Stimulated activated naive CD8-positive, alpha-beta T cell treated with anti-CD3 and anti-CD28 coated beads, Interleukin-15, Interleukin-2, amounts not matched to agents 100 U/mL and 50 U/mL, for 24 hours (primary cell): ENCODE results near the gene CRYGS.
A peak's percentile ranks its signal among the peaks of the same experiment; 100 is the strongest.
"Not testable (repeated sequence)": the region's sequence is repeated elsewhere in the genome, so short reads cannot be mapped to it uniquely, and the experiment has no call there.

ENCODE experiments used
- ATAC-seq: fragments of 150-1000 bp; cut with Tn5 transposase; one replicate; pipeline ENCODE4 v1.10.0; 2021
- DNase-seq: peaks from one replicate; pipeline ENCODE4 v3.0.0; 2021

The CRYGS gene

GRCh38 chr3:186552408-186553031, 8.3 kb upstream of the CRYGS start:
- ATAC-seq (no peak), DNase-seq (no peak)

- DNase-seq (no peak), ATAC-seq (no peak)
These were observed 7.2 kb upstream of the CRYGS start for GRCh38 chr3:186551387-186551786.

GRCh38 chr3:186549497-186549896, 5.3 kb upstream of the CRYGS start:
- DNase-seq (no peak), ATAC-seq (no peak)

- DNase-seq, result no peak
- no peak for ATAC-seq
These were observed 3.3 kb downstream of the CRYGS start for GRCh38 chr3:186540835-186541226.

- peak; percentile 57 for ATAC-seq
- peak; percentile 82 for DNase-seq
These were observed 3.9 kb downstream of the CRYGS start for GRCh38 chr3:186540221-186540834.

DNA sequence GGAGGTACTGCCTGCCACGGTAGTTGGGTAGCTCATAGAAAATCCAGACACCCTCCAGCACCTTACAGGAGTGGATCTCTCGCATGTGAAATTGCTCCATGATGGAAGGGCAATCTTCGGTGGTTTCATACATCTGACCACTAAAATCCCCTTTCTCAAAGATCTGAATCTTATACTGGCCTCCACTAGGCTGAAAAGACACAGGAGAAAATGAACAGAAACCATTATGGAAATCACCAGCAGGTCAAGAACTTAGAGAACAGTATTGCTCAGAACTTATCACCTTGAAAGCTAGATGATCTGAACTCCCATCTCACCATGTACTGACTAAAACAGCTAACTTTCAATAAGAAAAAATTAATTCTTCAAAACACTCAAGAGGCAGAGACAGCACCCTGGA, 5.4 kb downstream of the CRYGS start:
- ATAC-seq, result peak; percentile 5
- DNase-seq, result no peak

- ATAC-seq (no peak), DNase-seq (no peak)
These were observed 7.0 kb downstream of the CRYGS start for GRCh38 chr3:186536883-186537844.

- ATAC-seq (peak; percentile 89), DNase-seq (peak; percentile 62)
These were observed 10.0 kb downstream of the CRYGS start for GRCh38 chr3:186534113-186534669.

DNA sequence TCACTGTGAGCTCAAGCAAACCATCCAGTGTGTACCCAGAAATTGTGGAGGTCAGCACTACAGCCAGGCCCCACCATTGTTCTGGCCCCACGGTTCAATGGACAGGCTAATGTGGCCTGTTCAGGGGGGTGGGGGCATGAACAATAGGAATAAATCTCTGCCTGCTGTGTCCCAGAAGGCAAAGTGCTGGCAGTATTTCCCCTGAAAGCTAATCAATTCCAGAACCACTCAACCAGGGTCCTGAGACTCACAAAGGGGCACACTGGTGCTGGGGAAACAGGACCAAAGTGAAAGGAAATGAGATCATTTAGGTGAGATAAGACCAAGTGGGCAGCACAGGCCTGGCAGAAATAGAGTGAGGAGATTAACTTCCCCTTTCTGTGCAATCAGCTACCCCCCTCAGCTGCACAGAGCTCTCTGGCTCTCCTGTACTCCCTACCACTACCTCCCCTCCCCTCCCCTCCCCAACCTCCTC, 11.5 kb downstream of the CRYGS start:
- DNase-seq (no peak), ATAC-seq (peak; percentile 20)

DNA sequence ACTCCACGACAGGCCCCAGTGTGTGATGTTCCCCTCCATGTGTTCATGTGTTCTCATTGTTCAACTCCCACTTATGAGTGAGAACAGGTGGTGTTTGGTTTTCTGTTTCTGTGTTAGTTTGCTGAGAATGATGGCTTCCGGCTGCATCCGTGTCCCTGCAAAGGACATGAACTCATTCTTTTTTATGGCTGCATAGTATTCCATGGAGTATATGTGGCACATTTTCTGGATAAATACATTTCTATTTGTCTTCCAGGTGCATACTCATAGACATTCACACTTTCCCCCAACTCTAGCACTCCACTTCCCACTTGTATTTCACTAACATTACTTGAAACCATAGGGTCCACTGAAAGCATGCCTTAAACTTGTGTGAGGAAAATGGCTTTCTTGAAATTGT, 12.5 kb downstream of the CRYGS start:
- not testable (repeated sequence) for ATAC-seq, DNase-seq

DNA sequence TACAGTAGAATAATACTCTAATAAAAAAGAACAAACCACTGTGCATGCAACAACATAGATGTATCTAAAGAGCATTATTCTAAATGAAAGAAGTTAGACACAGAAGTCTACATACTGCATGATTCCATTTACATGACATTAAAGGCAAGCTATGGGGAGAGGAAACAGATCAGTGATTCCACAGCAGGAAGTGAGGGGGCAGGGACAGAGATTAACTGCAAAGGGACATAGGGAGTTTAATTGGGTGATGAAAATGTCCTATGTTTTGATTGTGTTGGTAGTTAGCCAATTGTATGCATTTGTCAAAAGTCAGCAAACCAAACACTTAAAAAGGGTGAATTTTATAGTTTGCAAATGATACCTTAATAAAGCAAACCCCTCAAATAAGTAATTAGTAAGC, 13.8 kb downstream of the CRYGS start:
- ATAC-seq (no peak), DNase-seq (no peak)

DNA sequence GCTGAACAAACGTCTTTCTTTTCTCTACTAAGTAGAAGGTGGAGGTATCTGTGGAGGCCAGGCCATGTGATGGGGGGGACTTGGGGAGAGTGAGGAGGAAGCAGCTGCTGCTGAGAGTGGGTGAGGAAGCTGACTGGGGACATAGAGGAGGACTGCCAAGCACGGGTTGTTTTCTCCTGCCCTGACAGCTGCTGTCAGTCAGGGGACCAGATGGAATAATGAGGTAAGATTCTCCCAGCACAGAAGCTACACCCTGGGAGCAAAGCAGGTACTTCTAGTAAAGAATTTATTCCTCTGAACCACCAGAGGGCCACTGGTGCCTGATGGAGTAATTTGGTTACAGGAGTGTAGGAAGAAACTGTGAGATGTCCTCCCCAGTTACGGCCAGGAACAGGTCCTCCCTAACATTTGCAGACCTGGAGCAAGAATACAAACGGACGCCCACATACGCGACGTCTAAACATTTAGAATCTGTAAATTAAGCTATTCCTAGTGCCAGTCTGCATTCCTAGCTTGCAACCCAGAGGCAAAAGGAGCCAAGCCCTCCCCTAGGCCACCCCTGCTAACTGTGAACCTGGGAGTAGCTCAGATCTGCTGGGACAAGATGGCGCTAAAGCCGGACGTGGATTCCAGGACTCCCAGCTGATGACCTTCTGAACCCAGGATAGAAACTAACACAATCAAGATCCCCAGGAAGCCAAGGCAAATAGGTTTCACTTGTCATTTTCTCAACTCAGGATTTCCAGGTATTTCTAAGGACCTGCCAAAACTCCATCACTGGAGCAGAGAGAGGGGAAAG, 14.8 kb downstream of the CRYGS start:
- no peak for ATAC-seq

DNA sequence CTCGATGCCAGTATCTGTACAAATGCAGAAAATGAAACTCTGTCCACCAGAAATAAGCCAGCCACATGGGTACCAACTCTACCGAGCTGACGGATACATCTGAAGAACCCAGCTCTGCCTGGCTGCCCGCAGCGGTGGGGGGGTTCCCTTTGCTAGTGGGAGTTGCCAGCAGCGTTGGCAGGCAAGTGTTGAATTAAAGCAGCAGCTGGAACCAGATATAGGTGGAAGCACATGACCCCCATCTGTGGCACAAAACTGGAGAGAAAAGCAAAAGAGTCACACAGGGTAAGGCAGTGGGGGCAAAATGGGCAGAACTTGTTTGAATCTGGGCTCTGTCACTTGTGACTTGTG, 17.9 kb downstream of the CRYGS start:
- DNase-seq (peak; percentile 33), ATAC-seq (no peak)

More for the DNA sequence above, 14.8 kb downstream of the CRYGS start:
- no peak for DNase-seq

GRCh38 chr3:186525369-186526255, 18.6 kb downstream of the CRYGS start:
- ATAC-seq (no peak), DNase-seq (no peak)

- DNase-seq (no peak), ATAC-seq (no peak)
These were observed 19.6 kb downstream of the CRYGS start for GRCh38 chr3:186524616-186525015.

DNA sequence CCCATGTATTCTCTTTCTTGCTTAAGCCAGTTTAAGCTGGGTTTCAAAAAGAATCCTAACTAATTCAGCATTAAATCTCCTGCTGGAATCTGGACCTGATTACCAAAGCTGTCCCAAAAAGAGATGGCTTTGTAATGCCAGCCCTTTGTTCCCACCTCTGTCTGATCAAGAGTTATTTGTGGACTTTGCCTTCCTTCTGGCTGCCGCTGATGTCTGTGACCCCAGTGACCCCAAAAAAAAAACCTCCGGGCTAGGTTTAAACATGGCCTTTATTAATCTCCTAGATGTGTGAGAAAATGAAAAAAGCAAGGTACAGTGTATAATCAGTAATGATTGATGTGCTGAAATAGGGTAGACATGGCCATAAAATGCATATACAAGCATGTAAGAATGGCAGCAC, 20.7 kb downstream of the CRYGS start:
- ATAC-seq (no peak), DNase-seq (no peak)

DNA sequence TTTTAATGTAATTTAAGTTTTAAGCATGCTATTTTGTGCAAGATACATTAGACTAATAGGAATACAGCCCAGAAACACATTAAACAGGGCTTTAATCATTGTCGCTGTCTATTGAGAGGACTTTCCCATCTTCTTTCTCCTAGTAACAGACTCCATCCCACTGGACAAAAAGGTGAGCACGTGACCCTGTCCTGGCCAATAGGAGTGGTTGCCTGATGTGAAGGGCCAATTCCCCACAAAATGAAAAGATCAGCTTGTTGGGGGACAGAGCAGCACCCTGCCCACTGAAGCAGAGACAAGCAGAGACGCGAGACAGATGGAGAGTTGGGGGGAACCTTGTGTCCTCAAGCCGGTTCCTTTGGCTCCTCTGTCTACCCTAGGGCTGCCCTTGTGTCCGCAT, 21.2 kb downstream of the CRYGS start:
- no peak for ATAC-seq
- no peak for DNase-seq

GRCh38 chr3:186520957-186521842, 23.0 kb downstream of the CRYGS start:
- peak; percentile 69 for ATAC-seq

GRCh38 chr3:186520431-186520830, 23.7 kb downstream of the CRYGS start:
- ATAC-seq (no peak), DNase-seq (no peak)

More at GRCh38 chr3:186520957-186521842, 23.0 kb downstream of the CRYGS start:
- DNase-seq, result peak; percentile 61
